ENCODE results near the gene DRAXIN.

Gene DRAXIN

DNA sequence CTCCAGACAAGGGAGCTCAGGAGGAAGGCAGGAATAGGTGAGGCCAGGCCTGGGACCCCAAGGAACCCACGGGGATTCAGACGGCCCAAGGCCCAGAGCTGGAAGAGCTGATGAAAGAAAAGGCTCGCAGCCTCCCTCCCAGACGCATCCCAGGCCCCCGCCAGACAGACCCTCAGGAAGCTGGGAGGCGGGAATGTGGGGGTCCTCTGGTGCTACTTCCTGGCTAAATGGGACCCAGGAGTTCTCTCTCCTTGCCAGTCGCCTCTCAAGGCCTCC, 37.7 kb upstream of the DRAXIN start:
- Mint-ChIP-seq H3K4me1 (peaks cover 9% of the 10 kb centered on the region), H3K4me3 (peak overlapping the region; percentile 37 to 71 (median 59)), H3K27me3 (ENCODE audit: low read depth) (peaks cover 60% of the 10 kb centered on the region), H3K27ac (no peak overlapping the region), H3K36me3 (ENCODE audit: low read depth) (peaks cover 5% of the 10 kb centered on the region), H3K9me3 (no peaks in the 10 kb centered on the region)
- no peak for TF ChIP-seq CTCF (IDR thresholded peaks at IDR 0.05; ENCODE audit: unreplicated experiment in 3 of 3)

DNA sequence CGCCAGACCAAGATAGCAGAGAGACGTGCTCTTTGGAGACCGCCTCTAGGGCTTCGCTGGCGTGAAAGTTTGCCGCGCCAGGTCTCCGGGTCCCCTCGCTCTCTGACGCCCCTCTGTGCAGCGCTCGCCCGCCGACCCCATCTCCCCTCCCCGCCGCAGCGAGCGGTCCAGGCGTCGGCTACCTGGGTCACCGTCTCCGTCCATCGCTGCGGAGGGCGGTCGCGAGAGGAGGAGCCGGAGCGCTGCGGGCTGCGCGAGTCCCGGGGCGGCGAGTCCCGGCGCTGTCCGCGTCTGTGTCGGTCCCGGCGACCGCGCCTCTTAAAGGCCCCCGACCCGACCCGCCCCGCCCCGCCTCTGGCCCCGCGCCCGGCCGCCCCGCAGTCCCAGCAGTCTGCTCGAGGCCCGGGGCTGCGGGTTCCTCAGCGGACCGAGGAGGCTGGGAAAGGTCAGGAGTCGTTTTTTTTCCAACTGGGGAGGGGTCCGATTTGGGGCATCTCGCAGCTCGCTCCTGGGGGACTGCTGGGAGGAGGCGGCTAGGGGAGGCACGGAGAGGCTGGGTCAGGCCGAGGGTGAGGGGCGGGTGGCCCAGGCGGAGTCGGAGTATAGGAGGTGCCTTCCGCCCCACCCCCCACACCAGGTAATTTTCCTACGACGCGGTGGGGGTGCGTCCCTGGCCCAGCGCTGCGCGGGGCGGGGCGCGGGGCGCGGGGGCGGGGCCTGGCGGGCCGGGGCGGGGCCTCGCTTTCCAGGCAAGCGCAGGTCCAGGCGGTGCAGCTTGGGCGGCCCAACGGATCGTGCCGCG, 37.2 kb upstream of the DRAXIN start, which contains the start of the genes FBXO2 and FBXO44:
Gene FBXO2, minus strand, starts transcription at position 293 of the 802 bp plus-strand sequence. Its CDS starts 89 bp downstream, at position 204.
Gene FBXO44, plus strand, starts transcription at position 741 of the 802 bp plus-strand sequence. CDS start 959 bp downstream, outside the sequence.
- H3K36me3 Mint-ChIP-seq (ENCODE audit: low read depth), result peaks cover 5% of the 10 kb centered on the region
- H3K4me3 Mint-ChIP-seq, result peak within 1 kb of the TSS; percentile 76 to 79 (median 79)
- H3K9me3 Mint-ChIP-seq, result no peaks in the 10 kb centered on the region
- H3K27me3 Mint-ChIP-seq (ENCODE audit: low read depth), result peaks cover 55% of the 10 kb centered on the region
- H3K4me1 Mint-ChIP-seq, result peaks cover 9% of the 10 kb centered on the region
- no peak for TF ChIP-seq CTCF (IDR thresholded peaks at IDR 0.05; ENCODE audit: unreplicated experiment in 3 of 3)
- no peak within 1 kb of the TSS for H3K27ac Mint-ChIP-seq

DNA sequence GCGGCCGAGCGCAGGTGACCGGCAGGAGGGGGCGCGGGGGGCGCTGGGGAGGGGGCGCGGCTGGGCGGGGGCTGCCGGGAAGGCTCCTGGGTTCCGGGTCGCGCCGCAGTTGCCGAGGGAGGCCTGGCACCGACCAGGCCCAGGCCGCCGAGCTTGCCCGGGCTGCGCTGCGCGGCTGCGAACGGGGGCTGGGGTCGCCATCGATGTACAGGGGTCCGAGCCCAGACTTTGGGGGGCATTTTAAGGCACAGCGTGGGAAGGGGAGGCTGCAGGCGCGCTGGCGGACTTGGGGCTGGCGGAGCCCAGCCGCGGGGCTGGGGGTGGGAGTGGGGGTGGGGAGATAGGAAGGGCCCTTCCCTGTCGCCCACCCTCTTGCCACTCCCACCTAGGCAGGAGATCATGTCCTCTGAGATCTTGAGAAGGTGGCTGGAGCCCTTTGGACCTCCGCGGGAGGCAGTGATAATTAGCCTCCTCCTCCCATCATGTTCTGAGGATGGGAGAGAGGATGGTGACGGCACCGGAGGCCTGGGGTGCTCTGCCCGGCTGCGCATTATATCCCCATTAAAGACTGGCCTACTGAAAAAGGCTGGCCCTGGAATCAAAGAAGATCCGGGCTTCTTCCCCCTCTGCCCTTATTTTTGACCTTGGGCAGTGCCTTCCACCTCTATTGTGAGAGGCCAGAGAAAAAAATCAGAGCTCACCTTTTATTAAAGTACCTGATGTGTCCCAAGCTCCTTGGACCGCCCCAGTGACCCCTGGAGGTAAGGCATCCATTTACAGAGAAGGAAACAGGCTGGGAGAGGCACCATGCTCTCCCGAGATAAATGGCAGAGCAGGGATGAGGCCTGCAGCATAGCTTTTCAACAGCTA, 36.3 kb upstream of the DRAXIN start:
- Mint-ChIP-seq H3K9me3 (no peaks in the 10 kb centered on the region), H3K27ac (no peak overlapping the region), H3K4me1 (peaks cover 9% of the 10 kb centered on the region), H3K27me3 (ENCODE audit: low read depth) (peaks cover 47% of the 10 kb centered on the region), H3K4me3 (peak overlapping the region; percentile 76 to 79 (median 77)), H3K36me3 (ENCODE audit: low read depth) (peaks cover 8% of the 10 kb centered on the region)
- TF ChIP-seq CTCF (IDR thresholded peaks at IDR 0.05; ENCODE audit: unreplicated experiment in 3 of 3), result no peak

DNA sequence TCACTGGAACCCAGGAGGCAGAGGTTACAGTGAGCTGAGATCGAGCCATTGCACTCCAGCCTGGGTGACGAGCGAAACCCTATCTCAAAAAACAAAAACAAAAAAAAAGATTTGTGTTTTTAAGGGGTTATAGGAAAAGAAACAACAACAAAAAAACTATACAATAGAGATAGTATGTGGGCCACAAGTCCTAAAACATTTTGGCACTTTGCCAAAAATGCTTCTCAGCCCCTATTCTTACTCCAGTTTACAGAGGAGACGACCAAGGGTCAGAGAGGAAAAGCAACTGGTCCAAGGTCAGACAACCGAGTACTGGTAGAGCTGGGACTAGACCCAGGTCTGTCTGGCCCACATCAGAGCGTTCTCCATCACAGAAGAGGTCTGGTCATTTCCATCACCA, 33.9 kb upstream of the DRAXIN start:
- Mint-ChIP-seq H3K4me1 (no peaks in the 10 kb centered on the region), H3K9me3 (no peaks in the 10 kb centered on the region), H3K36me3 (ENCODE audit: low read depth) (peaks cover 16% of the 10 kb centered on the region), H3K4me3 (no peak overlapping the region), H3K27me3 (ENCODE audit: low read depth) (peaks cover 26% of the 10 kb centered on the region), H3K27ac (no peak overlapping the region)
- TF ChIP-seq CTCF (IDR thresholded peaks at IDR 0.05; ENCODE audit: unreplicated experiment in 3 of 3), result no peak

- Mint-ChIP-seq H3K4me3 (no peak overlapping the region), H3K36me3 (ENCODE audit: low read depth) (peaks cover 16% of the 10 kb centered on the region), H3K27ac (no peak overlapping the region), H3K27me3 (ENCODE audit: low read depth) (peaks cover 20% of the 10 kb centered on the region), H3K9me3 (no peaks in the 10 kb centered on the region), H3K4me1 (no peaks in the 10 kb centered on the region)
- TF ChIP-seq CTCF (IDR thresholded peaks at IDR 0.05; ENCODE audit: unreplicated experiment in 3 of 3), result no peak
Measured at GRCh38 chr1:11658542-11658941, 33.0 kb upstream of the DRAXIN start.
